Posterior cingulate gyrus (tissue), 11 donors: ENCODE measurements around the gene ITGAX.

Experiments used
- DNase-seq, 10 donors: peaks; one replicate each; pipeline versions ENCODE4 v3.0.0 to v3.0.0-alpha.2; 2020 to 2021; ENCODE audit warnings: mixed read lengths in 3 of 10
- intact Hi-C: fragments of 100-400 bp; cut with DNase I; formaldehyde crosslinking; loops from one replicate; pipeline ENCODE4 v1.15.1; 2023

ITGAX gene

DNA sequence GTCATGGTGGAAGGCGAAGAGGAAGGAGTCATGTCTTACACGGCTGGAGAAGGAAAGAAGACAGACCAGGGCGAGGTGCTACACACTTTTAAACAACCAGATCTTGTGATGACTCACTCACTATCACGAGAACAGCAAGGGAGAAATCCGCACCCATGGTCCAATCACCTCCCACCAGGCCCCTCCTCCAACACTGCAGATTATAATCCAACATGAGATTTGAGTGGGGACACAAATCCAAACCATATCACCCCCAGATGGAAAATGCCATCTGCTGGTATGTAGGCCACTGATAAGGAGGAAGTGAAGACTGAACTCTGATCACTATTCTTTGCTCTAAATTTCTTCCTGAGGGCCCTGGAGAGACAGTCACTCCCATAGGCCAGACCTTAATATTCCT lies 7.5 kb upstream of the ITGAX start:
- intact Hi-C loops, result no loop called here
- DNase-seq, result peak in 1 of 10 donors; percentile 14

DNA sequence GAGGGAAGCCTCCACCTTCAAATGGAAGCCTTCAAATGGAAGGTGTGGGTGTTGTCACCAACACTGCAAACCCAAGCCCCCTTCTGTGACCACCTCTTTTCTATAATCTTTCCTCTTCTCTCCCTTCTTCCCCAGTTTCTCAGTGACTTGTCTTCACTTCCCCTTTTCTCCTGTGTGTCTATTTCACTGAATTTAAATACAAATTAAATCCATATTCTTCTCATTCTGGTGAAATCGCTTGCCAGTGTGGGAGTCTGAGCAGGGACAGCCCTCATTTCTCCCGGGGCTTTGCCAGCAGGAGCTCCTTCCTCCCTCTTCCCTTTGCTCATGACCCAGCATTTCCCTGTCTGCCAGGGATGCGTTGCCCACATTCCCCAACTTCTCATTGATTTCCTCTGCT lies 6.4 kb upstream of the ITGAX start:
- no peak for DNase-seq
- intact Hi-C loops, result no loop called here

DNA sequence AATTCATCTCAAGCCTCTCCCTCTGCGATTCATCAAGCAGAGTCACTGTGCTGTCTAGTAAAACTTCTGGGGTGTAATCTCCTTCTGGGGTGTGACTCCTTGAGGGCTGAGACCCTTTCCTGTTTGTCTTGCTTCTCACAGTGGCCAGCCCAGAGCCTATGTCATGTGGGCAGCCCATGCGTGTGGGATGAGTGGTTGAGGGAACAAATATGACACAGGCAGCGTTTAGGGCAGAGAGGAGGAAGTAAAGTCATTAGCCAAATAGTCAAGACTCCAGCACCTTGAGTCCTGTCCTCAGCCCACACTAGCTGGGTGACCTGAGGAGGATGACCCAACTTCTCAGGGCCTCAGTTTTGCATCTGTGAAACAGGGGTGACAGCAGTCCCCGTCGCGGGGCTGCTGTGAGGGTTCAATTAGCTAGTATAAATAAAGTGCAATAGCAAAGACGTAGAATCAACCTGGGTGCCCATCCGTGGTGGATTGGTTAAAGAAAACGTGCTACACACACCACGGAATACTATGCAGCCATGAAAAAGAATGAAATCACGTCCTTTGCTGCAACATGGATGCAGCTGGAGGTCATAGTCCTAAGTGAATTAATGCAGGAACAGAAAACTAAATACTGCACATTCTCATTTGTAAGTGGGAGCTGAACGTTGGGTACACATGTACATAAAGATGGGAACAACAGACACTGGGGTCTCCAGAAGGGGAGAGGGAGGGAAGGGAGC lies 4.5 kb upstream of the ITGAX start:
- DNase-seq, result peak in 1 of 10 donors; percentile 73
- intact Hi-C loops, result no loop called here

DNA sequence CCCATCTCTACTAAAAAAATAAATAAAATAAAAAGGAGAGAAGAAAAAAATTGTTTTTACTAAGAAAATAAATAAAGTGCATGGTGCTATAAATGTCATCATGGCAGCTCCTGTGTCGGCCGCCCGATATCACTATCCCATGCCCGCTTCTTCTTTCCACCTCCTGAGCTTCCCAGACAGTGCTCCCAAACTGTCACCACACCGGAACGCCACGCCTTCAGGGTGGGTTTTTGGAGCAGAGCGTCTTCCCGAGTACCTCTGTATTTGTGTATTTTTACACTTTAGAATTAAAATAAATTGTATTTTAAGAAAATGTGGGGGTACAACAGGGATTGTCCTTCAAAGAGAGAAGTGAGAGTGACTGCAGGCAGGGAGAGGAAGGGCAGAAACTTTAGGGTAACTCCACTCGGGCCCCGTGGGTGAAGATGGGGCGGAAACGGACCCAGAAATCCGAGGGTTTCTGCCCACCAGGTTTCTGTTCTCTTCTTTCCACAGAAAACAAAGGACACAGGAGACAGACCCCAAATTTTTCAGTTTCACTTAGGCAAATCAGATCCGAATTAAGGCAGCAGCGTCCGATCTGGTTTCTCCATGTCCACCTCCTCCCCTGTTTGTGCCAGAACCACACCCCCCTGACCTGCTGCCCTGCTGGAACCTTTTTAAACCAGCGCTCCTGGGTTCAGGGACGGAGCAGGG lies 3.6 kb upstream of the ITGAX start:
- DNase-seq, result peak in 1 of 10 donors; percentile 65
- intact Hi-C loops, result no loop called here

DNA sequence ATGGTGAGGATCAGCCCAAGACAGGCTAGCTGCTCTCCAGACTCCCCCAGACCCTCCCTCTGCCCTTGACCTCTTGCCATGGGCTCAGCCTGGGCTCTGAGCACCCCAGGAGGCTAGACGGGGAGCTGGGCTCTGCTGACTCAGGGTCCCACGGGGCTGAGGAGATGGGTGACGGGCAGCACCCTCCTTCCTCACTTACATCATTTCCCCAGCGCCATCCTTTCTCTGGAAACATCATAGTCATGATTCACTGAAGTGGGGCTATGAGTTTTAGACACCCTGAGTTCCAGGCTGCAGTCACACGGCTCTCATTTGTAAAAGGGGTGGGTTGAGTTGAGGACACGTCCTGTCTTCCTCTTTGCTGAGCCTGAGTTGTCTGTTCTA lies 3.0 kb upstream of the ITGAX start:
- peak in 1 of 10 donors; percentile 64 for DNase-seq

DNA sequence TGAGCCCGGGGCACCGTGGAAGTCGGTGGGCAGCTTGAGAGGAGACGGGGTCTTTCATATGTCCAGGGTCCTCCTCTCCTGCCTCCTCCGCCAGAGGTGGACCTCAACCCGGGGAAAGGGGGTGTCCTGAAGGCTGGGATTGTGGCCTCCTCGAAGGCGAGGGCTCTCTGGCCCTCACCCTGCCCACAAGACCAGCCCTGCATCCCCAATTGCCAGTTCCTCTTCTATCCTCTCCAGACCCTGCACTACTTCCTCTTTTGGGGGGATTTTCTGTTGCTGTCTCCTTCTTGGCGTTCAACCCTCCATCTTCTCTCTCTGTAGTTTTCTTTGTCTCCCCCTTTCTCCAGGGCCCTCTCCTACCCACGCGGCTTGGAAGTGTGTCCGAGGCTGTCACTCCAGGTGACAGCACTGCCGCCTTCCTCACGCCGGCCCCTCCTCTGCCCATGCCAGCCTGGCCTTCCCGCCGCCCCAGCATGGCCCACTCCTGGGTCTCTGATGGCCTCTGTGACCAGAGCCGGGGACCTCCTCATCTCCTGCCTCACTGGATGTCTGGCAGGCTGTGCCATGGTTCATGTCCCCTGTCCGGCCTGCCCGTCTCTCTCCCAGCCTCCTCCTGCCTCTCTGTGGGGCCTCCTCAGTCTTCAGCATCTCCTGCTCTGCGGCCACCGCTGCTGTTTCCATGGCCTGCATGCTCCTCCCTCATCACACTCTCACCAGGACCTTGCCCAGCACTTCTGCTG lies 2.4 kb upstream of the ITGAX start:
- intact Hi-C loops, result no loop called here
- DNase-seq, result peak in 1 of 10 donors; percentile 67

More for the DNA sequence above, 3.0 kb upstream of the ITGAX start:
- intact Hi-C loops, result no loop called here

DNA sequence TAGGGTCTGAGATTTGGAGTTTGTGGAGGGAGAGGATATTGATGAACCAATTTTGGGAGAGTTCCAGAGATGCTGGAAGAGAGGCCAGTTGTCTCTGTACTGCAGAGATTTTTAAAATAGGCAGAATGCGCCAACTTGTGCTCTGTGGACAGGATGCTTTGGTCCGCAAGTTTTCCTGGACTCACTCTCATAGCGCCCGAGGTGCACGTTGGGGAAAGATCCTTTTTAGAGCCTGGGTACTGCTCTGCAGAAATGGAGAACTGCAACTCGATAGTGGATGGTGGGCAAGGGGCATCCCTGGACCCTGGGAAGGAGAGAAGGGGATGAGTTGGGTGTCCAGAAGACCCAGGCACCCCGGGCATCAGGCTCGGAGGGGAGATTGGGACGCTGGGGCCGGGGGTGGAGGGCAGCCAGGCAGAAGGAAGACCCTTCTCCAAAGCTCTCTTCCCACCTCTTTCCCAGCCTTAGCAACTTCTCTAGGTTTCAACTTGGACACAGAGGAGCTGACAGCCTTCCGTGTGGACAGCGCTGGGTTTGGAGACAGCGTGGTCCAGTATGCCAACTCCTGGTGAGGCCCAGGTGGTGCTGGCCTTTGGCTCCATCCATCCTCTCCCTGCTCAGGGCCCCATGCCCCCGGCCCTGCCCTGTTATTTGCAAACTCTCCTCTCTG lies 590 bp downstream of the ITGAX start:
- intact Hi-C loops, result no loop called here
- DNase-seq, result peak in 1 of 10 donors; percentile 29

DNA sequence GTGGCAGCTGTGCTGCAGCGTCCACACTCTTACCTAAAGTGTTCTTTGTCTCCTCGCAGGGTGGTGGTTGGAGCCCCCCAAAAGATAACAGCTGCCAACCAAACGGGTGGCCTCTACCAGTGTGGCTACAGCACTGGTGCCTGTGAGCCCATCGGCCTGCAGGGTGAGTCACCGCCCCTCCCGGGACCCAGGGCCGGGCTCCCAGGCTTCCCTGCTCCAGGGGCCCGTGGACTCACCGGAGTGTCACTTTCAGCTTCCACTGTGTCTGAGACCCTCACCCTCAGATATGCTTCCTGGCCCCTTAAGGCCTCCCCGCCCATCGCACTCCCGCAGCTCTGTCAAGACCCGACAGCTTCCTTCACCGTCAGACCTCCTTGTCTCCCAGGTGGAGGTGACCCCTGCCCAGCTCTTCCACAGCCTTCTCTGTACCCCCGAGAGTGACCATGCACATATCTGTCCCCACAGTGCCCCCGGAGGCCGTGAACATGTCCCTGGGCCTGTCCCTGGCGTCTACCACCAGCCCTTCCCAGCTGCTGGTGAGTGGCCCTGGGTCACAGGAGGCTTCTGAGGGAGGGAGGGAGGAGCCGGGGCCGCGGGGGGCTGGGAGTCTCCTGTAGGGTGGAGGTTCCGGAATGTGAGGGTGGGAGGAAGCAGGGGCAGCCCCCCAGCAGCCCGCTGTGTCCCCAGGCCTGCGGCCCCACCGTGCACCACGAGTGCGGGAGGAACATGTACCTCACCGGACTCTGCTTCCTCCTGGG lies 1.8 kb downstream of the ITGAX start:
- intact Hi-C loops, result no loop called here
- peak in 1 of 10 donors; percentile 67 for DNase-seq

DNA sequence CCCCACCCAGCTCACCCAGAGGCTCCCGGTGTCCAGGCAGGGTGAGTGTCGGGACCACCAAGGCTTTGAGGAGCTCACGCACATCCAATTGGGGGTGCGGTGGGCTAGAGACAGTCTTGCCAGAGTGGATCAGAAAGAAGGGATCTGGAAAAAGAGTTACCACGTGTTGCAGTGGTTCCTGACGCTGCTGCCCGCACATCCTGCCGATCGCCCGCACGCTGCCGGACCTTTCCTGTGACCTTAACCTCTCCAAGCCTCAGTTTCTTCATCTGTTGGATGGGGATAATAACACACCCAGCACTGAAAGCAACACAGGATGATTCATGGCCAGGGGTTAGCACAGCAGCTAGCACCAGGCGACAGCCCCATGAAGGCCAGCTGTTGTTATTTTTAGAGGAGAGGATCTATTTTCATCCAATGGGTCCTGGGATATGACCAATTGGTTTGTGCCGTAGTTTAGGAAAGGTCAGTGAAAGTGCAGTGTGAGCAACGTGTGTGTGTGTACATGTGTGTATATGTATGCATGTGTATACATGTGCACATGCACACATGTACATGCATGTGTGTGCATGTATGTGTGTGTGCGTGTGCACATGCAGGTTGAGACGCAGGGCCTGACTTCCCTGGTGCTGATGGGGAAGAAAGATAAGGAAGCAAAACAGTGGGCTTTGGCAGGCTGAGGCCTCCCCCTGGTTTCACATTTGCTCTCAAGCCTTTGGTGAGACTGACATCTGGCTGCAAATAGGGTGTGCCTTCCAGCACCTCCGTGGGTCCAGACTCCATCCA lies 2.5 kb downstream of the ITGAX start:
- intact Hi-C loops, result no loop called here
- DNase-seq, result peak in 1 of 10 donors; percentile 51

DNA sequence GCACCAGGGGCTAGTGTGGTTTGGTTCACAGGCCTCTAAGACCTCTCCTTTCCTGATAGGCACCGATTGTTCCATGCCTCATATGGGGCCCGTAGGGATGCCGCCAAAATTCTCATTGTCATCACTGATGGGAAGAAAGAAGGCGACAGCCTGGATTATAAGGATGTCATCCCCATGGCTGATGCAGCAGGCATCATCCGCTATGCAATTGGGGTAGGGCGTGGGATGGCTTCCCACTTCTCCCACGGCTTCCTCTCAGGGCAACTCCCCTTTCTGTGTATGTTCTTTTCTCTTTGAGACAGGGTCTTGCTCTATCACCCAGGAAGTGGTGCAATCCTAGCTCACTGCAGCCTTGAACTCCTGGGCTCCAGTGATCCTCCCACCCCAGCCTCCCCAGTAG lies 5.3 kb downstream of the ITGAX start:
- intact Hi-C loops, result no loop called here

DNA sequence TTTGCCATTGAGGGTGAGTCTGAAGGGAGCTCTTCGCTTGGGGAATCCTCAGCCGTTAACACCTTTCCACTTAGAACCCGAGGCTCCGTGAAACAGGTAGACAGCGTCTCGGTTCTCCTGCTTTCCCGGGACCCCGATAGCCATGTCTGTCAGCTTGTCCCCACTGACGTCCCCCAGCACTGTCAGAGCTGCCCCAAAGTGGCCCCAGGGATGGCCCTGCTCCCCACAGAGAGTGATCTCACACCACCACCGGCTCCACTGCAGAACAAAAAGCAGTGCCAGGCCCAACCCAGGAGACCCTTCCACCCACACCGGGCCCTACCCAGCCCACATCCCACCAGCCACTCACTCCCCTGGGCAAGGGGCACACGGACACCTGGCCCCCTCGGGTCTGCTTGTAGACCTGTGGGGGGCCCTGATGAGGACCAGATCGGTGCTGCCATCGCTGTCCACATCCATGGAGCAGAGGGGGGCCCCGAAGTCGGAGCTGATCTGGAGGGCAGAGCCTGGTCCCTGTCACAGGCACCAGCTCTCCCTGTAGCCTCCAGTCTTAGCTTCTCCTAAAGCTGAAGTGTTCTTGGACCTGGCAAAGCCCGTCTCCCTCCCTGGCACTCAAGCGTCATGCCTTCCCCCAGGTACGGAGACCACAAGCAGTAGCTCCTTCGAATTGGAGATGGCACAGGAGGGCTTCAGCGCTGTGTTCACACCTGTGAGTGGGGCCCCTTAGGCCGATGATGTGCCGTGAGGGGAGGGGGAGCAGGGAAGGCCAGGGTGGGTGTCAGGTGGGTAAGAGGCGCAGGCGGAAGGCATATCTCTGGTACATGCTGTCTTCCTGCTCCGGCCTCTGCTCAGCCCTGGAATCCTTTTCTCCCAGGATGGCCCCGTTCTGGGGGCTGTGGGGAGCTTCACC lies 6.5 kb downstream of the ITGAX start:
- peak in 1 of 10 donors; percentile 66 for DNase-seq
- intact Hi-C loops, result no loop called here

More for the DNA sequence above, 5.3 kb downstream of the ITGAX start:
- DNase-seq, result no peak

DNA sequence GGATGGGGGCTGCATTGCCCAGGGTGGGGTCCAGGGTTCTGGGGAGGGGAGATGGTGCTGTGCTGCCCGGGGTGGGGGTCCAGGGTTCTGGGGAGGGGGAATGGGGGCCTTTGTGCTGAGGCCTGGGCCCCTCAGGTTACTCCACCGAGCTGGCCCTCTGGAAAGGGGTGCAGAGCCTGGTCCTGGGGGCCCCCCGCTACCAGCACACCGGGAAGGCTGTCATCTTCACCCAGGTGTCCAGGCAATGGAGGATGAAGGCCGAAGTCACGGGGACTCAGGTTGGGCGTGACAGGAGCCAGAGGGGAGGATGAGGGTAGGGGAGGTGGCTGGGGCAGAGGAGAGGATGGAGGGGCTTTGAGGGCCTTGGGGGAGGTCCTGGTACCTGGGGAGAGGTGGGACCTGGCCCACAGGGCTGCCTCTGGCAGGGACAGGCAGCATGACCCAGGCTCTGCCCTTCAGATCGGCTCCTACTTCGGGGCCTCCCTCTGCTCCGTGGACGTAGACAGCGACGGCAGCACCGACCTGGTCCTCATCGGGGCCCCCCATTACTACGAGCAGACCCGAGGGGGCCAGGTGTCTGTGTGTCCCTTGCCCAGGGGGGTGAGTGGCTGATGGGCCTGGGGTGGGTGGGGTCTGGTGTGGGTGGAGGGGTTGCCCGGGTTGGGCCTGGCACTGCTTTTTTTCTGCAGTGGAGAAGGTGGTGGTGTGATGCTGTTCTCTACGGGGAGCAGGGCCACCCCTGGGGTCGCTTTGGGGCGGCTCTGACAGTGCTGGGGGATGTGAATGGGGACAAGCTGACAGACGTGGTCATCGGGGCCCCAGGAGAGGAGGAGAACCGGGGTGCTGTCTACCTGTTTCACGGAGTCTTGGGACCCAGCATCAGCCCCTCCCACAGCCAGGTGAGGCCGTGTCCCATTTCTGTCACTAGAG lies 7.8 kb downstream of the ITGAX start:
- DNase-seq, result peak in 1 of 10 donors; percentile 57
- intact Hi-C loops, result no loop called here

DNA sequence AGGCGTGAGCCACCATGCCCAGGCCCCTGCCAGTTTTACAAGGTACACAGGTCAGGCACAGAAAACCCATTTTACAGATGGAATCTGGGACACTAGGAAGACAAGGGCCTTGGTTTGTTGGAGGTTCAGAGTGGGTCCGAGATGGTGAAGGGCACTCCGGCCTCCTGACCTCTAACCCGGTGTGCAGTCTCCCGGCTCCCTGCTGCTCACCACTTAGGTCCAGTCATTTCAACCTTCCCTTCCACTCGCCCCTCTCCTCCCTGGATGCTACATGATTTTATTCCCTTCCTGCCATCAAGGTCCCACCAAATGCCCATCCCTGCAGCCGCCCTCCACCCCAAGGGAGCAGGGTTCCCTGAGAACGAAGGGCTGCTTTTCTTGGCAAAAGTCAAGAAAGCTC lies 8.7 kb downstream of the ITGAX start:
- intact Hi-C loops, result no loop called here
- DNase-seq, result peak in 1 of 10 donors; percentile 5

DNA sequence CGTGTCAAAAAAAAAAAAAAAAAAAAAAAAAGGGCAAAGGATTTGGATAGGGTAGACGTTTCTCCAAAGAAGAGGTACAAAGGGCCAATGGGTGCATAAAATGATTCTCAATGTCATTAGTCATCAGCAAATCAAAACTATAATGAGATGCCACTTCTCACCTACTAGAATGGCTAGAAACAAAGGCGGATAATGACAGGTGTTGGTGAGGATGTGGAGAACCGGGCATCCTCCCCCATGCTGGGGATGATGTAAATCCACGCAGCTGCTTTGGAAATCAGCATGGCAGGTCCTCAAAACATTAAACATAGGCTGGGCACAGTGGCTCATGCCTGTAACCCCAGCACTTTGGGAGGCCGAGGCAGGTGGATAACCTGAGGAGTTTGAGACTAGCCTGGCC lies 9.4 kb downstream of the ITGAX start:
- intact Hi-C loops, result no loop called here
- peak in 1 of 10 donors; percentile 4 for DNase-seq

DNA sequence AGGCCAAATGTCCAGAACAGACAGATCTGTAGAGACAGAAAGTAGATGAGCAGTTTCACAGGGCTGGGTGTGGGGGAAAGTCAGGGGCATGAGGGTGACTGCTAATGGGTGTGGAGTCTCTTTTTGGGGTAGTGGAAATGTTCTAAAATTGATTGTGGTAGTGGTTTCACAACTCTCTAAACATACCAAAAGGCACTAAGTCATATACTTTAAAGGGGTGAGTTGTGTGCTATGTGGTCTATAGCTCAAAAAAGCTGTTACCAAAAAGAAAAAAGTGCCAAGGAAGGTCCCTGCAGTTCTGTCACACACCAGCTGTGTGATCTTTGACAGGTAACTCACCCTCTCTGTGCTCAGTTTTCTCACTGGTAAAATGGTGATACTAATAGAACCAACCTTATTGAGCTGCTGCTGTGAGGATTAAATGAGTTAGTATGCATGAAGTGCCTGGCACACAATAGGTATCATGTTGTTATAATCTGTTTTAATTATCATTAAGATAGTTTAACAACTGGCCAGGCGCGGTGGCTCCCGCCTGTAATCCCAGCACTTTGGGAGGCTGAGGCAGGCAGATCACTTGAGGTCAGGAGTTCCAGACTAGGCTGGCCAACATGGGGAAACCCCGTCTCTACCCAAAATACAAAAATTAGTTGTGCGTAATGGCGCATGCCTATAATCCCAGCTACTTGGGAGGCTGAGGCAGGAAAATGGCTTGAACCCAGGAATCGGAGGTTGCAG lies 10.3 kb downstream of the ITGAX start:
- DNase-seq, result peak in 1 of 10 donors; percentile 14
- intact Hi-C loops, result no loop called here

DNA sequence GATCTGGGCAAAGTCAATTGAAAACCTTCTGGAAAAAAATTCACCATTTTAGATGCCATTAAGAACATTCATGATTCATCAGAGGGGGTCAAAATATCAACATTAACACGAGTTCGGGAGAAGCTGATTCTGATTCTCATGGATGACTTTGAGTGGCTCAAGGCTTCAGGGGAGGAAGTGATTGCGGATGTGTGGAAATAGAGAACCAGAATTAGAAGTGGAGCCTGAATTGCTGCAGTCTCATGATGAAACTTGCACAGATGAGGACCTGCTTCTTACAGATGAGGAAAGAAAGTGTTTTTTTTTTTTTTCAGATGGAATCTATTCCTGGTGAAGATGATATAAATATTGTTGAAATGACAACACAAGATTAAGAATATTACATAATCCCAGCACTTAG lies 12.9 kb downstream of the ITGAX start:
- intact Hi-C loops, result no loop called here

More for the DNA sequence above, 12.9 kb downstream of the ITGAX start:
- peak in 1 of 10 donors; percentile 17 for DNase-seq
